Measurements from ENCODE around the gene MC4R. TPM values are rescaled to one million over a fixed set of nuclear protein-coding genes. Genes with fewer than 3 reads are reported as not detected.

Gene MC4R
- total and polyA plus RNA-seq, 2 of the 4 experiments (the other 2 are of a cell fraction), result 0.14 to 0.18 TPM

DNA sequence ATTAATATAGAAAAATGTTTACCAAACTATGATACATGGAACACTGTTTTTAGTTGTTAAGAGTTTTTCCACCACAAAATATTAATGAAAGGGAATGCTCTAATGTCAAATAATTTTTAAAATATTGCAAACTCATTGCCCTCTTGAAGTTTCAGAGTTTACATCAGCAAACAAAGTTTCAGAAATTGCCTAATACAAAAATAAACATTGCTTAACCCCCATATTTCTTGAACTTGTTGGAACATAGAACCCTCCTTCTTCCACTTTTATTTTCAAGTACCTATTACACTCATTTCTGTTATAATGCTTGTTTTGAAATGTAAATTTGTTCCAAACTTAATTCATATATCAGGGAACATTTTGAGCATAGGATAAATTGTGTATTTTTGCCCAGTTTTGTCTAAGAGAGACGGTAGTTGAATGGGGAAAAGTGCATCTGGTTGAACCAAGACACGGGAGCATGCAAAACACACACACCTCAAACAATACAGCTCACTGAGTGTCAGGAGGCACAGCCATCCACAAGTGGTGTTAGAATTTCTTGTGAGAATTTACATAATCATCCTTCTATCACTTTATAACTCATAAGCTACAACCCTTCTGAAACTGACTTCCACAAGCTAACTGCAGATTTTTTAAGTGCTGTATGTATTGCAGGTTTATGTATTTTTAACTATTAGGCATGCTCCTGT is 5.3 kb upstream of the MC4R start:
- Histone ChIP-seq H3K14ac (replicated peaks; ENCODE audit: low read depth, low read length) (no peak overlapping the region), H3K4me1 (ENCODE audit: control insufficient read depth, insufficient read depth, low read length) (no peaks in the 10 kb centered on the region), H3K27me3 (ENCODE audit: control insufficient read depth, insufficient read depth, low read length) (no peaks in the 10 kb centered on the region), H4K91ac (ENCODE audit: insufficient read depth, low read depth, low read length) (no peak overlapping the region), H2BK20ac (ENCODE audit: low read depth, low read length) (no peak overlapping the region), H3K18ac (ENCODE audit: low read depth, low read length) (no peak overlapping the region), H3K9me3 (ENCODE audit: control insufficient read depth, insufficient read depth, low read length) (no peaks in the 10 kb centered on the region), H3K79me1 (ENCODE audit: low read depth in 1 of 2, low read length in 2 of 2) (no peaks in the 10 kb centered on the region), H3K9me1 (ENCODE audit: insufficient read depth, low read length) (no peaks in the 10 kb centered on the region), H3K4me3 (ENCODE audit: insufficient read depth, low read depth, low read length) (no peak overlapping the region), H2AK5ac (ENCODE audit: low read depth, low read length) (no peak overlapping the region), H3K4ac (ENCODE audit: low read depth, low read length) (no peak overlapping the region), H2BK5ac (ENCODE audit: low read depth, low read length, poor library complexity, severe bottlenecking) (no peak overlapping the region), H4K20me1 (ENCODE audit: insufficient read depth, low read length) (no peaks in the 10 kb centered on the region), H2AFZ (replicated peaks; ENCODE audit: low read length, poor library complexity) (no peak overlapping the region), H3K4me2 (ENCODE audit: low read depth, low read length) (no peak overlapping the region), H2AK9ac (replicated peaks; ENCODE audit: low read depth, low read length, poor library complexity) (no peak overlapping the region), H2BK120ac (ENCODE audit: low read depth, low read length) (no peak overlapping the region), H4K5ac (ENCODE audit: low read depth, low read length) (no peak overlapping the region), H3K23ac (ENCODE audit: low read depth, low read length) (no peak overlapping the region), H4K8ac (ENCODE audit: low read depth in 2 of 2, low read length in 2 of 2) (no peak overlapping the region), H3K9ac (ENCODE audit: low read depth, low read length) (no peak overlapping the region), H3K27ac (ENCODE audit: insufficient read depth, low read length) (no peak overlapping the region), H2BK15ac (ENCODE audit: low read depth, low read length) (no peak overlapping the region), H3K56ac (ENCODE audit: extremely low read depth, insufficient read depth, low read length) (no peak overlapping the region), H3K36me3 (ENCODE audit: control insufficient read depth, insufficient read depth, low read length) (no peaks in the 10 kb centered on the region)
- in situ Hi-C loops (cut with MboI; ENCODE audit: low sequenced_read_pairs) (no loop called here), intact Hi-C loops (cut with micrococcal nuclease) (loop anchor here (10.0 kb wide), 1 partner anchor 183 kb away; no protein-coding TSS in a partner anchor), dilution Hi-C loops (cut with HindIII; ENCODE audit: low sequenced_read_pairs, unreplicated experiment) (no loop called here)
- no peak for TF ChIP-seq CHD1 (IDR thresholded peaks at IDR 0.05; ENCODE audit: low read depth, low read length)
- TF ChIP-seq, protein P1, sequence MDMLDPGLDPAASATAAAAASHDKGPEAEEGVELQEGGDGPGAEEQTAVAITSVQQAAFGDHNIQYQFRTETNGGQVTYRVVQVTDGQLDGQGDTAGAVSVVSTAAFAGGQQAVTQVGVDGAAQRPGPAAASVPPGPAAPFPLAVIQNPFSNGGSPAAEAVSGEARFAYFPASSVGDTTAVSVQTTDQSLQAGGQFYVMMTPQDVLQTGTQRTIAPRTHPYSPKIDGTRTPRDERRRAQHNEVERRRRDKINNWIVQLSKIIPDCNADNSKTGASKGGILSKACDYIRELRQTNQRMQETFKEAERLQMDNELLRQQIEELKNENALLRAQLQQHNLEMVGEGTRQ (IDR thresholded peaks at IDR 0.05; ENCODE audit: low read depth, low read length), result no peak
- TF ChIP-seq CEBPB (IDR thresholded peaks at IDR 0.05; ENCODE audit: low read depth, low read length), result no peak
- no peak for TF ChIP-seq NFE2L2 (IDR thresholded peaks at IDR 0.05; ENCODE audit: low read depth, low read length)
- no peak for TF ChIP-seq RFX5 (IDR thresholded peaks at IDR 0.05; ENCODE audit: low read depth, low read length)
- TF ChIP-seq SMC3 (IDR thresholded peaks at IDR 0.05; ENCODE audit: low read depth, low read length), result no peak
- no peak for TF ChIP-seq POLR2A (IDR thresholded peaks at IDR 0.05; ENCODE audit: low read depth, low read length)
- TF ChIP-seq FOS (IDR thresholded peaks at IDR 0.05; ENCODE audit: low read depth, low read length), result no peak
- no peak for TF ChIP-seq MXI1 (IDR thresholded peaks at IDR 0.05; ENCODE audit: borderline replicate concordance, low read depth, low read length)
- TF ChIP-seq MAZ (IDR thresholded peaks at IDR 0.05; ENCODE audit: borderline replicate concordance, low read depth, low read length), result no peak
- no peak for TF ChIP-seq BHLHE40 (IDR thresholded peaks at IDR 0.05; ENCODE audit: low read depth, low read length)
- no peak for TF ChIP-seq MAFK (IDR thresholded peaks at IDR 0.05; ENCODE audit: low read depth, low read length)
- TF ChIP-seq RCOR1 (IDR thresholded peaks at IDR 0.05; ENCODE audit: insufficient replicate concordance, low read length), result no peak
- TF ChIP-seq RAD21 (IDR thresholded peaks at IDR 0.05; ENCODE audit: low read length), result no peak
- TF ChIP-seq, protein P2, sequence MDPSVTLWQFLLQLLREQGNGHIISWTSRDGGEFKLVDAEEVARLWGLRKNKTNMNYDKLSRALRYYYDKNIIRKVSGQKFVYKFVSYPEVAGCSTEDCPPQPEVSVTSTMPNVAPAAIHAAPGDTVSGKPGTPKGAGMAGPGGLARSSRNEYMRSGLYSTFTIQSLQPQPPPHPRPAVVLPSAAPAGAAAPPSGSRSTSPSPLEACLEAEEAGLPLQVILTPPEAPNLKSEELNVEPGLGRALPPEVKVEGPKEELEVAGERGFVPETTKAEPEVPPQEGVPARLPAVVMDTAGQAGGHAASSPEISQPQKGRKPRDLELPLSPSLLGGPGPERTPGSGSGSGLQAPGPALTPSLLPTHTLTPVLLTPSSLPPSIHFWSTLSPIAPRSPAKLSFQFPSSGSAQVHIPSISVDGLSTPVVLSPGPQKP (IDR thresholded peaks at IDR 0.05; ENCODE audit: borderline replicate concordance, low read depth, low read length), result no peak
- CTCF ChIA-PET, result no interaction called here
- ATAC-seq (ENCODE audit: low read depth) (no peak), DNase-seq (no peak)
- BruUV-seq (replicated peaks), result no TSS peak
- POLR2A ChIA-PET (ENCODE audit: unreplicated experiment), result no interaction called here
- no CpG with 5 or more reads among the region's 2 CpGs for WGBS, 2 experiments (ENCODE audit: extremely low coverage in 2 of 2, insufficient read length in 1 of 2)
